ENCODE data around the gene ITSN1. TPM values are rescaled to one million over a fixed set of nuclear protein-coding genes. Genes with fewer than 3 reads are reported as not detected.
A peak's percentile ranks its signal among the peaks of the same experiment; 100 is the strongest.
"Not testable (repeated sequence)": the region's sequence is repeated elsewhere in the genome, so short reads cannot be mapped to it uniquely, and the experiment has no call there.

Gene ITSN1
- total RNA-seq, 1 experiment from 2014 or later: 88.5 TPM

DNA sequence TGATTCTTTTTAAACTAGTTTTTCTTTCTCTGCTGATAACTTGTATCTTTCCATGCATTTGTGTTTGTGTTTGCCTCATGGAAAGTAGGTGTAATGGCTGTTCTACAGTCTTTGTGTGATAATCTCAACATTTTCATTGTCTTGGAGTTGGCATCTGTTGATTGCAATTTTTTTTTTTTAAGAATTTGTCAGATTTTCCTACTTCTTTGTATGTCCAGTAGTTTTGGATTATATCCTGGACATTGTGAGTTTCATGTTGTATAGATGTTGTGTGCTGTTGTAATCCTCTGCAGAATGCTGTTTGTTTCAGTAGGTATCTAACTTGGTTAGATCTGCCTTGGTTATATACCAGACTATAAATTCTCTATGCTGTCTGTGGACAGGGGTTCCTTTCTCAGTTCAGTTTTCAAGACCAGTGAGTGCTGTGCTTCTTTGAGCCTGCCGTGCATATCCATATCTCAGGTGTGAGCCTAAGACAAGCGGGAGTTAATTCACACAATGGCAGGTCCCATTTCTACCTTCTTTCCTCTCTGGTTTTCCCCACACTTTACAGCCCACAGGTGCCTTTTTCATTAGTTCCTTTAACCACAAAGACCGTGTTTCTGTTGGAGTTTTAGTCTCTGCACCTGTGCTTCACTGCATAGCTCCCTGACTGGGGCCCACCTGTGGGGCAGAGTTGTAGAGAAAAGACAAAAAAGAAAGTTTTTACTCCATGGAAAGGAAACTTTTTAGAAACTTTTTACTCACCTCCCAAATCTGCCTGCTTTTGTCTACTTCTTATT lies 69.9 kb downstream of the ITSN1 start:
- no peak for DNase-seq
- Histone ChIP-seq H3K36me3 (ENCODE audit: control insufficient read depth, insufficient read depth, low read length) (no peaks in the 10 kb centered on the region), H3K27me3 (replicated peaks; ENCODE audit: control insufficient read depth, insufficient read depth, low read length) (no peaks in the 10 kb centered on the region), H3K4me1 (peaks cover 46% of the 10 kb centered on the region), H3K9me3 (0 out of 2 replicates have a peak, but pooled peaks cover 7% of the 10 kb centered on the region), H3K4me3 (ENCODE audit: low read depth, low read length) (no peak overlapping the region)
- CTCF ChIA-PET: no interaction called here
- no peaks in the 10 kb centered on the region for H3K9me3 Mint-ChIP-seq (ENCODE audit: unreplicated experiment)
- H3K27ac Mint-ChIP-seq (ENCODE audit: unreplicated experiment): peak overlapping the region; percentile 58
- peak overlapping the region; percentile 39 for H3K4me3 Mint-ChIP-seq (ENCODE audit: unreplicated experiment)
- BruUV-seq (replicated peaks): no TSS peak
- no peaks in the 10 kb centered on the region for H3K27me3 Mint-ChIP-seq (ENCODE audit: insufficient read depth, unreplicated experiment)
- peaks cover 24% of the 10 kb centered on the region for H3K36me3 Mint-ChIP-seq (ENCODE audit: insufficient read depth, unreplicated experiment)
- intact Hi-C loops (cut with micrococcal nuclease; ENCODE audit: unreplicated experiment): no loop called here
- H3K4me1 Mint-ChIP-seq (ENCODE audit: low read depth, unreplicated experiment): peaks cover 19% of the 10 kb centered on the region
- POLR2A ChIA-PET: no interaction called here
- TF ChIP-seq, protein P1, sequence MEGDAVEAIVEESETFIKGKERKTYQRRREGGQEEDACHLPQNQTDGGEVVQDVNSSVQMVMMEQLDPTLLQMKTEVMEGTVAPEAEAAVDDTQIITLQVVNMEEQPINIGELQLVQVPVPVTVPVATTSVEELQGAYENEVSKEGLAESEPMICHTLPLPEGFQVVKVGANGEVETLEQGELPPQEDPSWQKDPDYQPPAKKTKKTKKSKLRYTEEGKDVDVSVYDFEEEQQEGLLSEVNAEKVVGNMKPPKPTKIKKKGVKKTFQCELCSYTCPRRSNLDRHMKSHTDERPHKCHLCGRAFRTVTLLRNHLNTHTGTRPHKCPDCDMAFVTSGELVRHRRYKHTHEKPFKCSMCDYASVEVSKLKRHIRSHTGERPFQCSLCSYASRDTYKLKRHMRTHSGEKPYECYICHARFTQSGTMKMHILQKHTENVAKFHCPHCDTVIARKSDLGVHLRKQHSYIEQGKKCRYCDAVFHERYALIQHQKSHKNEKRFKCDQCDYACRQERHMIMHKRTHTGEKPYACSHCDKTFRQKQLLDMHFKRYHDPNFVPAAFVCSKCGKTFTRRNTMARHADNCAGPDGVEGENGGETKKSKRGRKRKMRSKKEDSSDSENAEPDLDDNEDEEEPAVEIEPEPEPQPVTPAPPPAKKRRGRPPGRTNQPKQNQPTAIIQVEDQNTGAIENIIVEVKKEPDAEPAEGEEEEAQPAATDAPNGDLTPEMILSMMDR (IDR thresholded peaks at IDR 0.05; ENCODE audit: insufficient read depth in 1 of 2, low read depth in 1 of 2, low read length in 1 of 2, severe bottlenecking in 1 of 2, unreplicated experiment in 1 of 2): no peak

GRCh38 chr21:33721081-33721480 lies 78.8 kb downstream of the ITSN1 start:
- Histone ChIP-seq H3K9me3 (no peaks in the 10 kb centered on the region), H3K4me3 (ENCODE audit: low read depth, low read length) (no peak overlapping the region), H3K27me3 (replicated peaks; ENCODE audit: control insufficient read depth, insufficient read depth, low read length) (no peaks in the 10 kb centered on the region), H3K36me3 (ENCODE audit: control insufficient read depth, insufficient read depth, low read length) (no peaks in the 10 kb centered on the region), H3K4me1 (peaks cover 18% of the 10 kb centered on the region)
- Mint-ChIP-seq H3K27me3 (ENCODE audit: insufficient read depth, unreplicated experiment) (no peaks in the 10 kb centered on the region), H3K27ac (ENCODE audit: unreplicated experiment) (no peak overlapping the region), H3K4me1 (ENCODE audit: low read depth, unreplicated experiment) (peaks cover 9% of the 10 kb centered on the region), H3K9me3 (ENCODE audit: unreplicated experiment) (no peaks in the 10 kb centered on the region), H3K36me3 (ENCODE audit: insufficient read depth, unreplicated experiment) (peaks cover 63% of the 10 kb centered on the region), H3K4me3 (ENCODE audit: unreplicated experiment) (no peak overlapping the region)
- no TSS peak for BruUV-seq (replicated peaks)
- no peak for DNase-seq
- intact Hi-C loops (cut with micrococcal nuclease; ENCODE audit: unreplicated experiment): no loop called here
- POLR2A ChIA-PET: no interaction called here
- TF ChIP-seq, protein P1 (IDR thresholded peaks at IDR 0.05; ENCODE audit: insufficient read depth in 1 of 2, low read depth in 1 of 2, low read length in 1 of 2, severe bottlenecking in 1 of 2, unreplicated experiment in 1 of 2): no peak
- CTCF ChIA-PET: no interaction called here

DNA sequence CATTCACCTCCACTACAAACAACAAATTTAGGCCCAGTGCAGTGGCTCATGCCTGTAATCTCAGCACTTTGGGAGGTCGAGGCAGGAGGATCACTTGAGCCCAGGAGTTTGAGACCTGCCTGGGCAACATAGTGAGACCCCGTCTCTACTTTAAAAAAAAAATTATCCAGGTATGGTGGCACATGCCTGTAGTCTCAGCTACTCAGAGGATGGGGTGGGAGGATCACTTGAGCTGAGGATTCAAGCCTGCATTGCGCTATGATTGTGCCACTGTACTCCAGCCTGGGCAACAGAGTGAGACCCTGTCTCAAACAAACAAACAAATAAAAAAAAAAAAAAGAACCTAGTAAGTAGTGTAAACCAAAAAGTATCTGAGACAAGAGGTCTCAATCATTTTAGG lies 86.8 kb downstream of the ITSN1 start:
- H3K27me3 ChIP-seq (replicated peaks; ENCODE audit: control insufficient read depth, insufficient read depth, low read length); CTCF ChIA-PET; H3K27ac Mint-ChIP-seq (ENCODE audit: unreplicated experiment); H3K36me3 ChIP-seq (ENCODE audit: control insufficient read depth, insufficient read depth, low read length); H3K27me3 Mint-ChIP-seq (ENCODE audit: insufficient read depth, unreplicated experiment); H3K4me3 Mint-ChIP-seq (ENCODE audit: unreplicated experiment); H3K9me3 ChIP-seq; DNase-seq; POLR2A ChIA-PET; BruUV-seq (replicated peaks); H3K4me3 ChIP-seq (ENCODE audit: low read depth, low read length); intact Hi-C loops (cut with micrococcal nuclease; ENCODE audit: unreplicated experiment); H3K9me3 Mint-ChIP-seq (ENCODE audit: unreplicated experiment): not testable (repeated sequence)
- Mint-ChIP-seq H3K36me3 (ENCODE audit: insufficient read depth, unreplicated experiment) (peaks cover 51% of the 10 kb centered on the region), H3K4me1 (ENCODE audit: low read depth, unreplicated experiment) (peaks cover 23% of the 10 kb centered on the region)
- peaks cover 42% of the 10 kb centered on the region for H3K4me1 ChIP-seq

All from Caco-2 (cell line).